Stimulated activated CD8-positive, alpha-beta memory T cell treated with anti-CD3 and anti-CD28 coated beads, Interleukin-7, amount 100 ng/mL, for 4 hours (primary cell): ENCODE measurements around the gene SMTN.
"Not testable (repeated sequence)": the region's sequence is repeated elsewhere in the genome, so short reads cannot be mapped to it uniquely, and the experiment has no call there.

ENCODE experiments used
- DNase-seq, 2 donors: peaks; one replicate each; pipeline ENCODE4 v3.0.0-alpha.2; 2020; ENCODE audit warnings: low read depth in 2 of 2

SMTN gene

DNA sequence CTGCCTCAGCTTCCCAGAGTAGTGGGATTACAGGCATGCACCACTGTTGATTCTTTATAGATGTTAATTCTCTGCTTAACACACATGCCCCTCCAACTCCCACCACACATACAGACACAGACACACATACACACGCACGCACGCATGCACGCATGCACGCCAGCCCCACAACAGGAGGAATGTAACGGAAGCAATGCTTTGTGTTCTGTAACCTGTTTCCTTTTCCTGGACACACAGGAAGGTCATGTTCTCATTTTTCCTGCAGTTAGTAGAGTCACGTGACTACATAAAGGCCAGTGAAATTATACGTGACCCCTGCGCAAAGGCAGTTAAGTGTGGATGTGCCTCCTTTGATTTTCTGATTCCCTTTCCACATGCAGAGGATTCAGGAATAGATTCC, 8.0 kb upstream of the SMTN start:
- DNase-seq, result not testable (repeated sequence)

GRCh38 chr22:31073545-31074145, 7.5 kb upstream of the SMTN start:
- not testable (repeated sequence) for DNase-seq

GRCh38 chr22:31075961-31076360, 5.2 kb upstream of the SMTN start:
- DNase-seq, result no peak

GRCh38 chr22:31077681-31078080, 3.4 kb upstream of the SMTN start:
- DNase-seq, result no peak

DNA sequence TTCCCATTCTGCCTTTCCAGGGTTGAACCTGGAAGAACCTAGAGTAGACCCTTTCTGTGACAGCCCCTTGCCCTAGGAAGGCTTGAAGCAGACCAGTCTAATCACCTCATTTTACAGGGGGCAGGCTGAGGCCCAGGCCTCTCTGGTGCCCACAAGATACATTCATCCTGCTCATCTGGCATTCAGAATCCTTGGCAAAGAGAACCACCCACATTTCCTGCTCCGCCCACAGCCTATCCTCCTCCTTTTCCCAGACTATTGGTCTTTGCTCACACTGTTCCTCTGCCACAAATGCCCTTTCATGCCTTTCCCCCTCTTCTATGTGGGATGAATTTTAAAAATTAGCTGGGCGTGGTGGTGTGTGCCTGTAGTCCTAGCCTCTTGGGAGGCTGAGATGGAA, 2.7 kb upstream of the SMTN start:
- not testable (repeated sequence) for DNase-seq

GRCh38 chr22:31079095-31079642, 1.9 kb upstream of the SMTN start:
- no peak for DNase-seq

- DNase-seq, result no peak
These were observed 812 bp upstream of the SMTN start for GRCh38 chr22:31080164-31080847.

- DNase-seq, result no peak
These were observed 966 bp downstream of the SMTN start for GRCh38 chr22:31081963-31082605.

DNA sequence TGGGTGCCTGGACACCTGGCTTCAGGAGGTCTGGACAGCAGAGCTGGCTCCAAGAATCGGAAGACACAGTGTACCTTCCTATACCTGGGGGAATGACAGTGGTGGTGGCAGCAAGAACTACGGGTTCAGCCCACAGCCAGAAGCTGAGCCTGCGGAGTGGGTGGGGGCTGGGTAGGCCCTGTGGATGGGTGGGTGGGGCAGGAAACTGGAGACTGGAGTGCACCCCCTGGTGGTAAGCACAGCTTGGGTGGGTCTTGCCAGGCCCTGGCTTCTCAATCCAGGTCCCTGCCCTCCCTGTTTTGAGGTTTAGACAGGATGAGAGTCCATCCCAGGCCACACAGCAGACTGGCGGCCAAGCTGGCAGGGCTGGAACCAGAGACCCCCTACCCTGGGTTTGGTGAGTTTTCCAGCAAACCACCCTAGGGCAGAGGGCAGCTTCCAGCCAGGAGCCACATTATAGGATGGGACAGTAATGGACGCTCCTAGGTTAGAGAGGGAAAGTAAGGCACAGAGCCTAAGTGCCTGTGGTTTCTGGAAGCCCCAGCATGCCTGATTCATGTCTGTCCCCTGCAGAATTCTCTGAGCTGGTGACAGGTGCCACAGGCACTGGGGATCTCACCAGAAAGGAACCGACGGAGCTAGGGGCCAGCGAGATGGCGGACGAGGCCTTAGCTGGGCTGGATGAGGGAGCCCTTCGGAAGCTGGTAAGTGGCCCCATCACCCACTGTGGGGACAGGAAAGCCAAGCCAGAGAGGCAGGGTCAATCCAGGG, 1.7 kb downstream of the SMTN start:
- peak; percentile 33 to 51 for DNase-seq

DNA sequence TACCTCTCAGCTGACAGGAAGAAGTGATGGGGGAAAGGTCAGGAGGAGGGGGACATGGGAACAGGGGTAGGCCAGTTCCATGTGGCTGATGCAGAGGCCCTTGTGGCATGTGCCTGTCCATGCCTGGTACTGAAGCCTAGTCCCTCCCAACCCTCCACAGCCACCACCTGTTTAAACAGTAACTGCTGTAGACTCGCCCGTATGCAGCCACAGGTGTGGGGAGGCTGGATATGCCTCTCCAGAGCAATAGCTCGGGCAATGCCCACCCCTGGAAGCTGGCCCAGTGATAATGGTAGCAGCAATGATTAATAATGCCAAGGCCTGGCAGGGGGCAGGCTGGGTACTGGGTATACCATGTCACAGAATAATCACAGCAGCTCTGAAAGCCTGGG, 2.3 kb downstream of the SMTN start:
- no peak for DNase-seq

DNA sequence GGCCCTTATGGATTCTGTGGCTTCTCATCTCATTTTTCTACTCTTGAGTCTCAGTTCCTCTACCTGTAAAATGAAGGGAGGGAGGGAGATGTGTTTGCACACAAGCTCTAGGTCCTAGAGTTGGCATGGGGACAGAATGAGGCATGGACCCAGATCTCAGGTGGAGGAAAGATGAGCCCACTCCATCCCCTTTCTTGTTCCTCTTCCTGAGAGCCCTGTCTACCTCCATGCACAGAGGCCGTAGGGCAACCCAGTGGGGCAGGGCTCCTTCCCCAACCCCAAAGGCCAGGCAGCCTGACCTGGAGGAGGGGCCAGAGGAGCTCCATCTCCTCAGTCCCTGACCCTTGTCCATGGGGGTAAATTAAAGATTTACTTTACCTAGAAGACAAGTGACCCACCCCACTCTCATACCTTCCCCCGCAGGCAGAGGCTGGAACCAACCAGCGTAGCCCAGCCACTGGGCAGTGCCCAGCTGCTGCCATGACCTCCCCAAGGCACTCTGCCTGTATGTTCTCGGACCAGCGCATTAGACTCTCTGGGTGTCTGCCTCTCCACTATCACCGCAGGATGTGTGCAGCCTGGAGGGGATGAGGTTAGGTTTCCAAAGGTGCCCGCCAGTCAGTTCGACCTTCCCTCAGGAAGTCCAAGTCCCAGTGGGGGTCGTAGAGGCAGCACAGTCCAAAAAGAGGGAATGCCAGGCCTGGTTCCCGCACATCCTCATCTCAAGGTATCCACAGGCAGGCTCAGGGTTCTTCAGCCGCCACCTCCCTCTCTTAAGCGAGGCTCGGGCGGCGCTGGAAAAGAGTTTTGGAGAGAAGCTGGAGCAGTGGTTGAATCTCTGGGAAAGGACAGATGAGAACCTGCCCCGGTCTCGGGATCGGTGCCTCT, 3.0 kb downstream of the SMTN start:
- DNase-seq, result no peak

- peak; percentile 70 to 82 for DNase-seq
These were observed 3.8 kb downstream of the SMTN start for GRCh38 chr22:31084811-31085492.

DNA sequence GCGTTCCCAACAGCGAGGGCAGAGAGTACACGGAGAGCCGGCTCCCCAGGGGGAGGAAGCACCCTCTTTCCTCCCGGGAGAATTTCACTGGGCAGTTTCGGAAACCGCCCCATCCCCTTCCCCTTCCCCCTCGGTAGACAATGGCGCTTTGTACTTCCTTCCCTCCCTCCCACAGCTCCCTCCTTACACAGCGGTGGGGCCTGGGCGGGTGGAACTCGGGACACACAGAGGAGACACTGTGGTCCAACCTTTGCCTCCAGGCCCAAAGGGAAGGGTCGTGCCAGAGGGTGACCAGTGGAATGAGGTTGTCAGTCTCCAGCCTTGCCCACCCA, 4.3 kb downstream of the SMTN start:
- DNase-seq, result no peak

GRCh38 chr22:31085928-31086327, 4.8 kb downstream of the SMTN start:
- no peak for DNase-seq

DNA sequence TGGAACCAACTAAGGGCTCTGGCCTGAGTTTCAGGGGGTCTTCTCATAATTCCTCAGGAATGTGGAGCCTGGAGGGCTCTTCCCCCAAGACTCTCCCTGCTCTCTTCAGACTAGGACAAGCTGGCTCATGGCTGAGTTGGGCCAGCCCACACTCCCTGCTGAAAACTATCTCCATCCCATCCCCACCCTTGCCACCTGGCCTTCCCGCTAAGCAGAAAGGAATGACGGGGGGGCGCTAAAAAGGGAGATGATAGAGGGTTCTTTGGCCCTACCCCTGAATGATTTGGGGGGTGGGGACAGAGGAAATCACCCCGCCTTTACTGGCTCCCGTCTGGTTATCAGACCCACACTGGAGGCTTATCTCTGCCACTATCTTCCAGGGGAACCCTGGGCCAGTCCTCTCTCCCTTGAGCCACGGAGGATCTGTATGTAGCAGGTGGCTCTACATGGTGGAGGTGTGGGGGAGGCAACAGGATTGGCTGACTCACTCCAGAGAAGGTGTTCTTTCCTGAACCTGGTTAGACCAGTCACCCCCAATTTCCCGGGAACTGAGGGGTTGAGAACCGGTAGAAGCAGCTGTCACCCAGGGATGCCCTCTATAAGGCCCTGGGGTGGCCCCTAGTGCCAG, 5.7 kb downstream of the SMTN start:
- DNase-seq, result no peak

- DNase-seq, result no peak
These were observed 6.7 kb downstream of the SMTN start for GRCh38 chr22:31087744-31088215.

- no peak for DNase-seq
These were observed 7.3 kb downstream of the SMTN start for GRCh38 chr22:31088233-31088986.

DNA sequence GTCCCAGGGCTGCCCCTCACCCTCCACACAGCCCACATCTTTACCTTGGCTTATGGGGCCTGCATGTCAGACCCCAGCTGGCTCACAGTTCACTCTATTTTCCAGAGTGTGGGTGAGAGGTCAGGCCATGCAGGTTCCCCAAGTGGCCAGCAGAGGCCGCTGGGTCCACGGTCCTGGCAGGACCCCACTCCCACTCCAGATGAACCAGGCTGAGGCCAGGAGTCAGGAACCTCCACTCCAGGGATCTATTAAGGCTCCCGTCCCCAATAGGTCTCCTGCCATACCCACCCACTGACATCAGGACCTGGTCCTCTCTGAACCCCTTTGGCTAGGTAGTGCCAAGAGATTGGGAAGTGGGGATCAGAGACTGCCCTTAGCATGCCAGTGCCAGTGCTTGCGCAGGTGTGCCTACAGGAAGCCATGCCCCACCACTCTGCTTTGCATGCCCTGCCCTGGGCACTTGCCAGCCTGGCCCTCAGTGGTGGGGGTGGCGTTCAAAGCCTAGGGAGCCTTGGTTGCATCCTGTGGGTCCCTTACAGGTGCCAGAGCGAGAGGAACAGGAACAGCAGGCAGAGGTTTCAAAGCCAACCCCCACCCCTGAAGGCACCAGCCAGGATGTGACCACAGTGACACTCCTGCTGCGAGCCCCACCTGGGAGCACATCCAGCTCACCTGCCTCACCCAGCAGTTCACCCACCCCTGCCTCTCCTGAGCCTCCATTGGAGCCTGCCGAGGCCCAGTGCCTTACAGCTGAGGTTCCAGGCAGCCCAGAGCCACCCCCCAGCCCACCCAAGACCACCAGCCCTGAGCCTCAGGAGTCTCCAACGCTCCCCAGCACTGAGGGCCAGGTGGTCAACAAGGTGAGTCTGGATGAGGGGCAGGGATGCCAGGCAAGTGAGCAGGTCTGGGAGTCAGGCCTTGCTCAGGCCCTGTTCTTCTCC, 8.3 kb downstream of the SMTN start:
- DNase-seq, result no peak
